Tibial artery (tissue), 4 donors: Measurements from ENCODE around the gene SLC39A10.
"Not testable (repeated sequence)": the region's sequence is repeated elsewhere in the genome, so short reads cannot be mapped to it uniquely, and the experiment has no call there.

Source experiments
- DNase-seq, 2 donors: peaks; one replicate each; pipeline ENCODE4 v3.0.0-alpha.2; 2019
- H3K27ac ChIP-seq, 2 donors: fragments of 200-600 bp; sonication (generic) in 1 of 2; 1 replicate in 1 of 2; 2 replicates in 1 of 2; pipeline ENCODE4 v1.5.1; 2018 to 2019; ENCODE audit warnings: mild to moderate bottlenecking in 1 of 2
- H3K27me3 ChIP-seq, 2 donors: fragments of 200-600 bp; sonication (generic) in 1 of 2; one replicate each; pipeline versions ENCODE4 v1.5.1 to v1.6.0; 2016 to 2019
- H3K36me3 ChIP-seq, 3 donors: fragments of 200-600 bp; sonication (generic) in 2 of 3; one replicate each; pipeline ENCODE4 v1.5.1; 2016 to 2019; ENCODE audit warnings: mild to moderate bottlenecking in 2 of 3
- H3K4me1 ChIP-seq, 4 donors: fragments of 200-600 bp; sonication (generic) in 2 of 4; 1 replicate in 3 of 4; 2 replicates in 1 of 4; pipeline ENCODE4 v1.5.1; 2016 to 2019
- H3K4me3 ChIP-seq, 2 donors: fragments of 200-600 bp; sonication (generic) in 1 of 2; 1 replicate in 1 of 2; 2 replicates in 1 of 2; pipeline ENCODE4 v1.5.1; 2018 to 2019; ENCODE audit warnings: mild to moderate bottlenecking in 2 of 2
- H3K9me3 ChIP-seq, 3 donors: fragments of 200-600 bp; sonication (generic) in 1 of 3; one replicate each; pipeline ENCODE4 v1.5.1; 2016 to 2019
- CTCF ChIP-seq, 2 experiments: fragments of 200-600 bp in 1 of 2; fragments of 450-650 bp in 1 of 2; IDR thresholded peaks; one replicate each; pipeline ENCODE4 v1.5.1; 2017 to 2019; ENCODE audit warnings: antibody characterized with exemption in 2 of 2, mild to moderate bottlenecking in 1 of 2, moderate library complexity in 1 of 2
- intact Hi-C: fragments of 100-400 bp; cut with DNase I; formaldehyde crosslinking; loops from one replicate; pipeline ENCODE4 v1.15.0; 2023; ENCODE audit warnings: low total_unique reads

Gene SLC39A10

DNA sequence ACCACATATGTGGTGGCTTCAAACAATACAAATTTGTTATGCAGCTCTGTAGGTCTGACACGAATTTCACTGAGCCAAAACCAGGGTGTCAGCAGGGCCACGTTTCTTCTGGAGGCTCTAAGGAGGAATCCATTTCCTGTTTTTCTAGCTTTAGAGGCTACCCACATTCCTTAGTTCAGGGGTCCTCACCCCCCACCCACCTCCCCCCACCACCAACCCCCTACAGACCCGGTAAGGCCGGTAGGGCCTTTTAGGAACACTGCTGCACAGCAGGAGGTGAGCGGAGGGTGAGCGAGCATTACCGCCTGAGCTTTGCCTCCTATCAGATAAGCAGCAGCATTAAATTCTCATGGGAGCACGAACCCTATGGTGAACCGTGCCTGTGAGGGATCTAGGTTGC lies 10.6 kb upstream of the SLC39A10 start:
- Histone ChIP-seq H3K27me3 (no peaks in the 10 kb centered on the region), H3K36me3 (no peaks in the 10 kb centered on the region), H3K4me3 (no peak overlapping the region), H3K9me3 (no peaks in the 10 kb centered on the region), H3K4me1 (no peaks in the 10 kb centered on the region), H3K27ac (no peak overlapping the region)
- no peak for TF ChIP-seq CTCF (IDR thresholded peaks at IDR 0.05)
- no peak for DNase-seq
- intact Hi-C loops = no loop called here

DNA sequence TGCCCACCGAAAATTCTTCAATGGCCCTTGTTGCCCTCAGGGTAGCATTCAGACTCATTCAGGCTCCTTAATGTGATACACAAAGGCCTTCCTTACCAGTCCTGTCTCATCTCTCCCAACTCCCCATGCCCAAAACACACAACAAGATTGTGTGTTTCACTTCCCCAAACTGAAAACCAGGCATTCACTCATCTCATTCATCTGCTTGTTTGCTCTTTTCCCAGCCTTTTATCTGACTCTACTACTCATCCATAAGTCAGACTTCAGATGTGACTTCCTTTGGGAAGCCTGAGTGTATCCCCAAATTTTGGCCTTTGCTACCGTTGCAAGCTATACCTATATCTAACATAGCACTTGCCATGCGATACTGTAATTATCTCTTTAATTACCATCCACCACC lies 9.7 kb upstream of the SLC39A10 start:
- intact Hi-C loops = no loop called here

GRCh38 chr2:195648370-195648769 lies 8.7 kb upstream of the SLC39A10 start:
- DNase-seq, H3K27ac ChIP-seq, H3K4me1 ChIP-seq, H3K36me3 ChIP-seq, H3K9me3 ChIP-seq, H3K4me3 ChIP-seq, H3K27me3 ChIP-seq, intact Hi-C loops: not testable (repeated sequence)

More for the DNA sequence above, 9.7 kb upstream of the SLC39A10 start:
- no peaks in the 10 kb centered on the region for H3K27me3 ChIP-seq
- H3K4me3 ChIP-seq = no peak overlapping the region
- no peaks in the 10 kb centered on the region for H3K36me3 ChIP-seq
- H3K27ac ChIP-seq = no peak overlapping the region
- DNase-seq = no peak
- TF ChIP-seq CTCF (IDR thresholded peaks at IDR 0.05) = no peak
- no peaks in the 10 kb centered on the region for H3K4me1 ChIP-seq
- H3K9me3 ChIP-seq = no peaks in the 10 kb centered on the region

- Histone ChIP-seq H3K9me3 (no peaks in the 10 kb centered on the region), H3K4me1 (no peaks in the 10 kb centered on the region), H3K27ac (no peak overlapping the region), H3K36me3 (no peaks in the 10 kb centered on the region), H3K4me3 (no peak overlapping the region), H3K27me3 (no peaks in the 10 kb centered on the region)
- no peak for DNase-seq
- TF ChIP-seq CTCF (IDR thresholded peaks at IDR 0.05) = no peak
- intact Hi-C loops = no loop called here
These were observed 8.2 kb upstream of the SLC39A10 start for GRCh38 chr2:195648787-195649186.

- H3K4me1 ChIP-seq = no peaks in the 10 kb centered on the region
- intact Hi-C loops = loop anchor here (10.0 kb wide), 1 partner anchor 415 kb away; the partner anchor contains the start of gene DNAH7
- DNase-seq = no peak
- H3K4me3 ChIP-seq = no peak overlapping the region
- no peak for TF ChIP-seq CTCF (IDR thresholded peaks at IDR 0.05)
- no peaks in the 10 kb centered on the region for H3K27me3 ChIP-seq
- H3K9me3 ChIP-seq = no peaks in the 10 kb centered on the region
- H3K27ac ChIP-seq = no peak overlapping the region
- no peaks in the 10 kb centered on the region for H3K36me3 ChIP-seq
These were observed 7.3 kb upstream of the SLC39A10 start for GRCh38 chr2:195649629-195650190.

- no peak for TF ChIP-seq CTCF (IDR thresholded peaks at IDR 0.05)
- H3K27ac ChIP-seq = no peak overlapping the region
- no peaks in the 10 kb centered on the region for H3K9me3 ChIP-seq
- intact Hi-C loops = loop anchor here (10.0 kb wide), 1 partner anchor 414 kb away; the partner anchor contains the start of gene DNAH7
- no peak overlapping the region for H3K4me3 ChIP-seq
- H3K36me3 ChIP-seq = no peaks in the 10 kb centered on the region
- H3K4me1 ChIP-seq = no peaks in the 10 kb centered on the region
- DNase-seq = no peak
- H3K27me3 ChIP-seq = no peaks in the 10 kb centered on the region
These were observed 6.0 kb upstream of the SLC39A10 start for GRCh38 chr2:195651046-195651445.
